HEK293T (cell line): ENCODE results near the gene SNHG17.

Experiments used
- CTCF ChIA-PET: fragments of 350-600 bp; formaldehyde crosslinking; extraction: SDS; loops from one replicate; lab custom pipeline; 2021; ENCODE audit warnings: antibody characterized with exemption, inconsistent platforms; lab: Yijun Ruan, JAX
- POLR2A ChIA-PET: fragments of 350-600 bp; formaldehyde crosslinking; extraction: SDS; loops from one replicate; lab custom pipeline; 2020; ENCODE audit warnings: antibody characterized with exemption, inconsistent platforms; lab: Yijun Ruan, JAX
- DNase-seq: peaks from one replicate; pipeline ENCODE4 v3.0.0; 2012; ENCODE audit warnings: mixed read lengths; ENCODE audit errors: extremely low spot score
- ARNT ChIP-seq: fragments of 450-650 bp; IDR thresholded peaks from 2 replicates; pipeline ENCODE4 v1.6.1; 2017; ENCODE audit warnings: mild to moderate bottlenecking
- BHLHE40 ChIP-seq: fragments of 450-650 bp; IDR thresholded peaks from 2 replicates; pipeline ENCODE4 v1.6.1; 2016; ENCODE audit warnings: mild to moderate bottlenecking, moderate library complexity, borderline replicate concordance
- CTBP1 ChIP-seq: fragments of 450-650 bp; IDR thresholded peaks from 2 replicates; pipeline ENCODE4 v1.6.1; 2016; ENCODE audit warnings: borderline replicate concordance
- ELF4 ChIP-seq: fragments of 450-650 bp; IDR thresholded peaks from 2 replicates; pipeline ENCODE4 v1.6.1; 2017; ENCODE audit warnings: antibody characterized with exemption
- FOXA1 ChIP-seq: fragments of 450-650 bp; IDR thresholded peaks from 2 replicates; pipeline ENCODE4 v1.6.1; 2016; ENCODE audit warnings: mild to moderate bottlenecking
- FOXK2 ChIP-seq: fragments of 450-650 bp; IDR thresholded peaks from 2 replicates; pipeline ENCODE4 v1.6.1; 2016; ENCODE audit warnings: mild to moderate bottlenecking
- FOXM1 ChIP-seq: fragments of 450-650 bp; IDR thresholded peaks from 2 replicates; pipeline ENCODE4 v1.6.1; 2017; ENCODE audit warnings: mild to moderate bottlenecking, borderline replicate concordance
- HDGF ChIP-seq: fragments of 450-650 bp; IDR thresholded peaks from 2 replicates; pipeline ENCODE4 v1.6.1; 2017; ENCODE audit warnings: antibody characterized with exemption, borderline replicate concordance
- L3MBTL2 ChIP-seq: fragments of 450-650 bp; conservative IDR thresholded peaks from 2 replicates; pipeline ENCODE4 v1.6.1; 2016; ENCODE audit warnings: mild to moderate bottlenecking
- LEF1 ChIP-seq: fragments of 450-650 bp; IDR thresholded peaks from 2 replicates; pipeline ENCODE4 v1.6.1; 2017; ENCODE audit warnings: mild to moderate bottlenecking, borderline replicate concordance
- NFRKB ChIP-seq: fragments of 450-650 bp; IDR thresholded peaks from 2 replicates; pipeline ENCODE4 v1.6.1; 2016; ENCODE audit warnings: mild to moderate bottlenecking, moderate library complexity
- PKNOX1 ChIP-seq: fragments of 450-650 bp; IDR thresholded peaks from 2 replicates; pipeline ENCODE4 v1.6.1; 2016
- SP1 ChIP-seq: fragments of 450-650 bp; IDR thresholded peaks from 2 replicates; pipeline ENCODE4 v1.6.1; 2017
- SUZ12 ChIP-seq: fragments of 450-650 bp; IDR thresholded peaks from 2 replicates; pipeline ENCODE4 v1.6.1; 2016; ENCODE audit warnings: mild to moderate bottlenecking
- TARDBP ChIP-seq: fragments of 450-650 bp; IDR thresholded peaks from 2 replicates; pipeline ENCODE4 v1.6.1; 2016
- ZNF384 ChIP-seq: fragments of 450-650 bp; IDR thresholded peaks from 2 replicates; pipeline ENCODE4 v1.6.1; 2016

The SNHG17 gene

GRCh38 chr20:38458314-38458713 is 23.2 kb upstream of the SNHG17 start:
- CTCF ChIA-PET, result interaction anchor here (0.6 kb wide), 1 partner anchor 14 kb away, joined by 3 read pairs; the partner anchor contains the start of gene RALGAPB
- POLR2A ChIA-PET, result interaction anchor here (1.5 to 3.0 kb wide), 3 partner anchors 11 to 23 kb away, joined by 8 to 18 read pairs (median 8); partner anchors contain the start of genes RALGAPB and SNHG17
- DNase-seq, result no peak
- TF ChIP-seq BHLHE40 (no peak), ELF4 (no peak), ZNF384 (no peak)

- POLR2A ChIA-PET, result interaction anchor here (1.2 to 2.7 kb wide), 3 partner anchors 8 to 20 kb away, joined by 3 to 18 read pairs (median 9); partner anchors contain the start of genes RALGAPB and SNHG17
- DNase-seq, result no peak
- no peak for TF ChIP-seq SP1
- CTCF ChIA-PET, result no interaction called here
Observed at GRCh38 chr20:38454556-38455473, 19.7 kb upstream of the SNHG17 start.

- CTCF ChIA-PET, result interaction anchor here (0.5 kb wide), 1 partner anchor 11 kb away, joined by 3 read pairs; no protein-coding TSS in a partner anchor
- TF ChIP-seq TARDBP (no peak), SP1 (no peak), BHLHE40 (no peak), HDGF (no peak), ZNF384 (no peak), FOXA1 (no peak)
- POLR2A ChIA-PET, result interaction anchor here (1.4 to 2.7 kb wide), 2 partner anchors 19 kb away, joined by 9 to 18 read pairs; partner anchors contain the start of genes RALGAPB and SNHG17
- DNase-seq, result no peak
Observed at GRCh38 chr20:38453941-38454340, 18.8 kb upstream of the SNHG17 start.

GRCh38 chr20:38452880-38453624 is 17.9 kb upstream of the SNHG17 start:
- ChIA-PET CTCF (interaction anchor here (0.5 kb wide), 1 partner anchor 12 kb away, joined by 3 read pairs; no protein-coding TSS in a partner anchor), POLR2A (interaction anchor here (1.2 to 2.7 kb wide), 3 partner anchors 18 to 19 kb away, joined by 3 to 18 read pairs (median 9); partner anchors contain the start of genes RALGAPB and SNHG17)
- TF ChIP-seq PKNOX1 (no peak), BHLHE40 (no peak), TARDBP (no peak), HDGF (no peak), ZNF384 (no peak), NFRKB (no peak), L3MBTL2 (no peak), CTBP1 (no peak), ELF4 (no peak), FOXA1 (no peak), SUZ12 (no peak), SP1 (no peak)
- no peak for DNase-seq

GRCh38 chr20:38450412-38450975 is 15.4 kb upstream of the SNHG17 start:
- POLR2A ChIA-PET, result interaction anchor here (0.8 kb wide), 1 partner anchor 22 kb away, joined by 3 read pairs; the partner anchor contains the start of gene RALGAPB
- CTCF ChIA-PET, result no interaction called here
- no peak for DNase-seq
- TF ChIP-seq LEF1 (no peak), FOXA1 (no peak)

- POLR2A ChIA-PET, result no interaction called here
- no peak for DNase-seq
- TF ChIP-seq SP1 (no peak), FOXA1 (no peak), ARNT (no peak)
- CTCF ChIA-PET, result no interaction called here
Observed at GRCh38 chr20:38449046-38449445, 13.9 kb upstream of the SNHG17 start.

- DNase-seq, result no peak
- TF ChIP-seq PKNOX1 (no peak), ZNF384 (no peak), TARDBP (no peak), FOXK2 (no peak), BHLHE40 (no peak), FOXM1 (no peak), HDGF (no peak), SUZ12 (no peak), ELF4 (no peak), FOXA1 (no peak), SP1 (no peak), CTBP1 (no peak), ARNT (no peak), L3MBTL2 (no peak), LEF1 (no peak), NFRKB (no peak)
- POLR2A ChIA-PET, result interaction anchor here (1.3 to 4.8 kb wide), 5 partner anchors 10 to 43 kb away, joined by 3 to 110 read pairs (median 18); partner anchors contain the start of genes RALGAPB and SNHG17
- CTCF ChIA-PET, result interaction anchor here (0.6 kb wide), 1 partner anchor 496 kb away, joined by 3 read pairs; no protein-coding TSS in a partner anchor
Observed at GRCh38 chr20:38447931-38448675, 13.0 kb upstream of the SNHG17 start.
